Effector memory CD4-positive, alpha-beta T cell (primary cell): Measurements from ENCODE around the gene COL28A1.

Source experiments
- DNase-seq, 3 donors: peaks; one replicate each; pipeline ENCODE4 v3.0.0-alpha.2; 2020
- H3K27ac ChIP-seq: 2 replicates; pipeline ENCODE4 v1.7.0; 2013; ENCODE audit warnings: mild to moderate bottlenecking, low read length, moderate library complexity; ENCODE audit not compliant: insufficient read depth, poor library complexity, severe bottlenecking
- H3K27me3 ChIP-seq: replicated peaks from 2 replicates; pipeline ENCODE4 v1.7.0; 2013; ENCODE audit warnings: mild to moderate bottlenecking, low read length; ENCODE audit not compliant: insufficient read depth, control insufficient read depth, poor library complexity, severe bottlenecking
- H3K36me3 ChIP-seq: 2 replicates; pipeline ENCODE4 v1.7.0; 2013; ENCODE audit warnings: mild to moderate bottlenecking, low read length, moderate library complexity; ENCODE audit not compliant: control insufficient read depth, insufficient read depth
- H3K4me1 ChIP-seq: 2 replicates; pipeline ENCODE4 v1.7.0; 2013; ENCODE audit warnings: low read length, mild to moderate bottlenecking; ENCODE audit not compliant: control insufficient read depth, insufficient read depth, poor library complexity, severe bottlenecking
- H3K4me3 ChIP-seq: 2 replicates; pipeline ENCODE4 v1.7.0; 2013; ENCODE audit warnings: low read length, low read depth, mild to moderate bottlenecking; ENCODE audit not compliant: insufficient read depth, poor library complexity, severe bottlenecking
- H3K9me3 ChIP-seq: 2 replicates; pipeline ENCODE4 v1.7.0; 2013; ENCODE audit warnings: mild to moderate bottlenecking, low read length, moderate library complexity; ENCODE audit not compliant: control insufficient read depth

COL28A1 gene

GRCh38 chr7:7452652-7453051, 83.0 kb downstream of the COL28A1 start:
- peaks cover 6% of the 10 kb centered on the region for H3K9me3 ChIP-seq
- no peak for DNase-seq

GRCh38 chr7:7452119-7452518, 83.6 kb downstream of the COL28A1 start:
- Histone ChIP-seq H3K27me3 (no peaks in the 10 kb centered on the region), H3K4me1 (no peaks in the 10 kb centered on the region), H3K27ac (no peak overlapping the region), H3K36me3 (no peaks in the 10 kb centered on the region), H3K4me3 (no peak overlapping the region), H3K9me3 (peaks cover 6% of the 10 kb centered on the region)
- no peak for DNase-seq

More at GRCh38 chr7:7452652-7453051, 83.0 kb downstream of the COL28A1 start:
- H3K36me3 ChIP-seq = no peaks in the 10 kb centered on the region
- H3K4me3 ChIP-seq = no peak overlapping the region
- H3K27me3 ChIP-seq = no peaks in the 10 kb centered on the region
- H3K27ac ChIP-seq = no peak overlapping the region
- no peaks in the 10 kb centered on the region for H3K4me1 ChIP-seq

- Histone ChIP-seq H3K27ac (no peak overlapping the region), H3K36me3 (no peaks in the 10 kb centered on the region), H3K4me3 (no peak overlapping the region), H3K9me3 (peaks cover 6% of the 10 kb centered on the region), H3K27me3 (no peaks in the 10 kb centered on the region), H3K4me1 (no peaks in the 10 kb centered on the region)
- no peak for DNase-seq
Observed at GRCh38 chr7:7449055-7449454, 86.6 kb downstream of the COL28A1 start.

GRCh38 chr7:7446616-7447015, 89.1 kb downstream of the COL28A1 start:
- Histone ChIP-seq H3K36me3 (no peaks in the 10 kb centered on the region), H3K4me1 (no peaks in the 10 kb centered on the region), H3K9me3 (peaks cover 6% of the 10 kb centered on the region), H3K27ac (no peak overlapping the region), H3K27me3 (no peaks in the 10 kb centered on the region), H3K4me3 (no peak overlapping the region)
- no peak for DNase-seq

GRCh38 chr7:7443806-7444350, 91.8 kb downstream of the COL28A1 start:
- Histone ChIP-seq H3K4me1 (no peaks in the 10 kb centered on the region), H3K4me3 (no peak overlapping the region), H3K27ac (no peak overlapping the region), H3K27me3 (no peaks in the 10 kb centered on the region), H3K36me3 (no peaks in the 10 kb centered on the region), H3K9me3 (peaks cover 2% of the 10 kb centered on the region)
- no peak for DNase-seq

GRCh38 chr7:7439564-7439963, 96.1 kb downstream of the COL28A1 start:
- DNase-seq = no peak
- no peaks in the 10 kb centered on the region for H3K4me1 ChIP-seq
- no peak overlapping the region for H3K4me3 ChIP-seq
- H3K27me3 ChIP-seq = no peaks in the 10 kb centered on the region
- no peaks in the 10 kb centered on the region for H3K9me3 ChIP-seq
- no peak overlapping the region for H3K27ac ChIP-seq
- no peaks in the 10 kb centered on the region for H3K36me3 ChIP-seq

- H3K27ac ChIP-seq = no peak overlapping the region
- no peak for DNase-seq
Observed at GRCh38 chr7:7438851-7439250, 96.8 kb downstream of the COL28A1 start.

GRCh38 chr7:7435978-7436377, 99.7 kb downstream of the COL28A1 start:
- no peak overlapping the region for H3K4me3 ChIP-seq
- H3K9me3 ChIP-seq = no peaks in the 10 kb centered on the region
- no peaks in the 10 kb centered on the region for H3K36me3 ChIP-seq
- no peak for DNase-seq
- H3K4me1 ChIP-seq = no peaks in the 10 kb centered on the region
- no peak overlapping the region for H3K27ac ChIP-seq
- no peaks in the 10 kb centered on the region for H3K27me3 ChIP-seq

More at GRCh38 chr7:7438851-7439250, 96.8 kb downstream of the COL28A1 start:
- Histone ChIP-seq H3K4me1 (no peaks in the 10 kb centered on the region), H3K9me3 (no peaks in the 10 kb centered on the region), H3K4me3 (no peak overlapping the region), H3K36me3 (no peaks in the 10 kb centered on the region), H3K27me3 (no peaks in the 10 kb centered on the region)

GRCh38 chr7:7434329-7434728, 101.3 kb downstream of the COL28A1 start:
- H3K36me3 ChIP-seq = no peaks in the 10 kb centered on the region

GRCh38 chr7:7433811-7434210, 101.9 kb downstream of the COL28A1 start:
- Histone ChIP-seq H3K4me3 (no peak overlapping the region), H3K27ac (no peak overlapping the region), H3K27me3 (no peaks in the 10 kb centered on the region), H3K9me3 (no peaks in the 10 kb centered on the region), H3K4me1 (no peaks in the 10 kb centered on the region), H3K36me3 (no peaks in the 10 kb centered on the region)
- DNase-seq = no peak

More at GRCh38 chr7:7434329-7434728, 101.3 kb downstream of the COL28A1 start:
- H3K9me3 ChIP-seq = no peaks in the 10 kb centered on the region
- no peak for DNase-seq
- no peaks in the 10 kb centered on the region for H3K4me1 ChIP-seq
- H3K27me3 ChIP-seq = no peaks in the 10 kb centered on the region
- H3K27ac ChIP-seq = no peak overlapping the region
- no peak overlapping the region for H3K4me3 ChIP-seq
